ENCODE measurements around the gene CABLES2. TPM values are rescaled to one million over a fixed set of nuclear protein-coding genes. Genes with fewer than 3 reads are reported as not detected.
A peak's percentile ranks its signal among the peaks of the same experiment; 100 is the strongest.

The CABLES2 gene
- total RNA-seq, 1 donor from 2014 or later, result 10.7 TPM

DNA sequence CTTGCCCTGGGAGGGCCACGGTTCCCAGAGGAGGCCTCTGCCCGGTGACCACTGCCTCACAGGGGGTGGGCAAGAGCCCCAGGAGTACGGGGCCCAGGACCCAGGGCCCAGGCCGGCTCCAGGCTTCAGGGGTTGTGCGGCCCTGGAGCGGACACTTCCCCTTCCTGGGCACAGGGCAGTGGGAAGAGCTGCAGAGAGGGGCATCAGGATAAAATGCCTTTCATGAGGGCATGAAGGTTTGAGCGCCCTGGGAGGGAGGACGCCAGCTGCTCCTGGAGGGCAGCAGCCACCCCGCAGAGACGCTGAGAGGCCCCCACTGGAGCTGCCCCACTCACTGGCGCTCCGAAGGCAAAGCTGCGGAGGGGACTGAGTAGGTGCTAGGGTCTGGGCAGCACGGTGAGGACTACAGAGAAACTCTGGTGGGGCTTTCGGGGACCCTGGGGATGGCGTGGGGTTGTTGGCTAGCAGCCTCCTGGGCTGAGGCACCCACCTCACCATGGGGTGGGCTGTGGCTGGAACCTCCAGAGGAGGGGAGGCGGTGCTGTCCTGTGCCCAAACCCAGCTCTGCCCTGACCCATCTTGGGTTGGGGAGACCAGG, 50.4 kb downstream of the CABLES2 start:
- intact Hi-C loops (cut with DNase I), result no loop called here
- DNase-seq (ENCODE audit: low spot score), result no peak

GRCh38 chr20:62355878-62356588, 51.1 kb downstream of the CABLES2 start:
- intact Hi-C loops (cut with DNase I), result no loop called here
- no peak for DNase-seq (ENCODE audit: low spot score)

DNA sequence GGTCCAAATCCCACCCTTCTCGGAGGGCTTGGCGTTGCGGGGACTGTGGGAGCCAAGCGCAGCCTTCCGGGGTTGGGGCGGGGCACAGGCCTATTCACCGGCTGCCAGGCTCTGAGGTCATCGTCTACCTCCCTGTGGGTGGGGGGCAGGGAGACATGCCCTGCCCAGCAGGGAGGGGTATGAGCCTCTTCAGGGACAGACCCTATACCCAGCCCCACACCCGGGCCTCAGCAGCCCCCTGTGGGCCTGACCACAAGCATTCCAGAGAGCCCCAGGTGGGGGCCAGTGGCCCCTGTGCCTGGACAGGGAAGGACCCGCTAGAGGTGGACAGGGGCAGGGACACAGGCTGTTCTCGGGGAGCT, 51.6 kb downstream of the CABLES2 start:
- intact Hi-C loops (cut with DNase I), result no loop called here
- DNase-seq (ENCODE audit: low spot score), result no peak

DNA sequence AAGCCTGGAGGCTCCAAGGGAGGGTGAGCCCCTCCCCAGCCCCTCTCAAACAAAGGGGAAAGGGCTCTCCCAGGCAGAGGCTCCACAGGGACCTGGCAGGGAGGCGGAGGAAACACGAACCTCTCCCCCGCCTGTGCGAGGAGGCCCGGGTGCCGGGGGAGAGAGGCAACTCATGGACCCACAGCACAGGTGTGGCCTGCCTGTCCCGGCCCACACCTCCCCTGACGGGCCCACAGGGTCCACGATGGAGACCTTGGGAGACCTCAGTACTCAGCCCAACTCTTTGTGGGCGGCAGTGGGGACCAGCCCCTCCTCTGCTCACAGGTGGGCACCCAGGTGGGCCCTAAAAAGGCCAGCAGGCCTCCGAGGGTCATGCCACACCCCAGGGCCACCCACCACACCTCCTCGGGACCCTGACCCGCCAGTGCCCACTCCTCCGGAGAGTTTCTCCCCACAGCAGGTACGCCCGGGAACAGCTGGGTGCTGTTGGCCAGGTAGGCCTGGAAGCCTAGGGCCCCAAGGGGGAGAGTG, 52.2 kb downstream of the CABLES2 start:
- DNase-seq (ENCODE audit: low spot score), result no peak
- intact Hi-C loops (cut with DNase I), result no loop called here

DNA sequence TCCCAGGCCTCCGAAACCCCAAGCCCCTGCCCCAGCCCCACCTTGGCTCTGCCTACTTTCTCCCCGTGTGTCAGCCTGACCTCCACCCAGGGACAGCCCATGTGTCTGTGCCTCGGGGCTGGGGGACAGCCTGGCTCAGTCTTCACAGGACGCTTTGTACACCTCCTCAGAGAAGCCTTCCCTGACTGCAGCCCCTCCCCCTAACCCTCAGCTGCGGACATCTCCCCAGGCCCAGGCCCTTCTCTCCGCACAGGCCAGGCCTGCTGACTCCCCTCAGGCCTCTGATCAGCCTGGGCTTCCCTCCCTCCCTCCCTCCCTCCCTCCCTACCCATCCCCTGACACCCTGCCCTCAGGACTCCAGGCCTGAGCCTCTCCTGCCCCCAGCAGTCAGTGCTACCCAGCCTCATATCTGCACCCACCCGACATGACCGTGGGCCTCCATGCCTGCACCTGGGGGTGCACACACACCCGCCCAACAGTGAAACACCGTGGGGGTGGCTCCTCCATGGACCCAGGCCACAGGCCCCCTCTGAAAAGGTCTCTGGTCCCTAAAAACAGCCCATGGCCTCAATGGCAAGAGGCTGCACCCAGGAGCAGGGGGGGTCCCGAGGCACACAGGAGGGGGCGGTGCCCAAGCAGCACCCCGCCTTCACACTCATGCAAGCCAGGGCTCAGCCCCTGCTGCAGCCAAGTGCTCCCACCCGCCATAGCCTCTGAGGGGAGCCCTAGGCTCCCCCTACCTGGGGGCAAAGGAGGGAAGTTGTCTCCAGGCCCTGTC, 52.9 kb downstream of the CABLES2 start:
- no peak for DNase-seq (ENCODE audit: low spot score)
- intact Hi-C loops (cut with DNase I), result no loop called here

- intact Hi-C loops (cut with DNase I), result no loop called here
- DNase-seq (ENCODE audit: low spot score), result no peak
These were observed 53.6 kb downstream of the CABLES2 start for GRCh38 chr20:62353289-62354030.

DNA sequence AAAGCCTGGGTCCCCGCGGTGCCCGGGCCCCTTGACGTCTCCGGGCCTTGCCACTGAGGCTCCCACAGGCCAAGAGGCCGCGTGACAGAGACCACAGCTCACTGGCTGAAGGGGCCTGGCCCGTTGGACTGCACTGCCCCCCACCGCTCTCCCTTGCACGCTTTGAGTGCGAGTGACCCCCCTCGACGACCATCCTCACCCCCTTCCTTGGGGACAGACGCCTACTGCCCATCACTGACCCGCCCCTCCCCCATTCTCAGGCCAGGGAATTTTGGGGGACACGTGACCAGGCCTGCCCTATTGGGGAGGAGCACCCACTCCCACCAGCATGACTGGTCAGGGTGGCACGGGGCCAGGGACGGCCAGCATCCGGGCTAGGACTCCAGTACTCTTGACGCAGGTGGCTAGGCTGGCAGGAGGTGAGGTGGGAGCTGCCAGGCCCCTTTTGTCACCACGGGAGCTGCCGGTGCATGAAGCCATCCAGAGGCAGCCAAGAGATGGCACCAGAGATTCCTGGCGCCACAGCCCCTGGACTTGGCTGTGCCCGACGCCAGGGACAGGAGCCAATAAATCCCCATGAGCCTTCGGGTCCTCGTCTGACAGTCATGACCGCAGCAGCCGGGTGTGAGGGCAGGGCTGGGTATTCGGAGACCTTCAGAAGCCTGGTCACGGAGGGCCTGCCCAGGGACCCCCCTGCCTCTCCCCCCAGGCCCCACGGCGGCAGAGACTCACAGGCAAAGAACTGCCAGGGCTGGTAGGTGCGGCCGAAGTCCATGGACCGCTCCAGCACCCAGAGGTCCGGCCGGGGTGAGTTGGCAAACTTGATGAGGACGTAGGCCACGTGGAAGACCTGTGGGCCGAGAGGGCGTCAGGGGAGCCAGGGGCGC, 54.4 kb downstream of the CABLES2 start:
- DNase-seq (ENCODE audit: low spot score), result peak; percentile 92

GRCh38 chr20:62351469-62352401, 55.4 kb downstream of the CABLES2 start:
- intact Hi-C loops (cut with DNase I), result loop anchor here (1.0 kb wide), 1 partner anchor 26 kb away; no protein-coding TSS in a partner anchor
- no peak for DNase-seq (ENCODE audit: low spot score)

More for the DNA sequence above, 54.4 kb downstream of the CABLES2 start:
- intact Hi-C loops (cut with DNase I), result loop anchor here (1.0 kb wide), 1 partner anchor 25 kb away; no protein-coding TSS in a partner anchor

- no peak for DNase-seq (ENCODE audit: low spot score)
- intact Hi-C loops (cut with DNase I), result no loop called here
These were observed 56.3 kb downstream of the CABLES2 start for GRCh38 chr20:62350629-62351422.

GRCh38 chr20:62350098-62350628, 56.9 kb downstream of the CABLES2 start:
- intact Hi-C loops (cut with DNase I), result no loop called here
- DNase-seq (ENCODE audit: low spot score), result no peak

- intact Hi-C loops (cut with DNase I), result no loop called here
- DNase-seq (ENCODE audit: low spot score), result no peak
These were observed 57.5 kb downstream of the CABLES2 start for GRCh38 chr20:62349556-62350097.

DNA sequence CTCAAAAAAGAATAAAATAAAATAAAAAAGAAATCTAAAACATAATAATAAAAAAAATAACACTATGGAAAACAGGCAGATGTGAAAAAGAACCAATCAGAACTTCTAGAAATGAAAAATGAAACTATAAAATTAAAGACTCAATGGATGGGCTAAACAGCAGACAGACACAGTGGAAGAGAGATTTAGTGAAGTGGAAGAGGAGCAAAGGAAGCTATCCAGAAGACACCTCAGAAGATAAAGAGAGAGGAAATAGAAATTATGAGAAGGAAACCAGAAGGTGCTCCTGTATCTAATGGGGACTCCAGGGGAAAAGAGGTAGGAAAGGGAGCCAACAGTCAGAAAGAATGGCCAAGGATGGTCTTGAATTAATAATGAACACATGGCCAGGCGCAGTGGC, 58.5 kb downstream of the CABLES2 start:
- no peak for DNase-seq (ENCODE audit: low spot score)
- intact Hi-C loops (cut with DNase I), result no loop called here

DNA sequence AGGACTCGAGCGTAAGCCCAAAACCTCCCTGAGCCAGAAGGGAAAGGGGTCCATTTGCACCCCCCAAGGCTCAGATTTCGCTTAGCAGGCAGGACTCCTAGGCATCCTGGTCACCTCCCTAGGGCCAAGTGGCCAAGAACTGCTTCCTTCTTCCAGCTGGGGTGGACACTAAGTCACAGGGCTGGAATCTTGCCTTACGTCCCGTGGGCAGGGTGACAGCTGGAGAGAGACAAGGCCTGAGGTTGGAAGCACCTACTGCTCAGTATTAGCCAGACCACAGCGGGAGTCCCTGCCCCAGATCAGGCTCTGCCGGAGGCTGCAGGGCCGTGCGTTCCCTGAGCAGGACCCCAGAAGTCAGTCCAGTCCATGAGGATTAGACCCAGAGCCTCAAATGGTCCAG, 59.6 kb downstream of the CABLES2 start:
- intact Hi-C loops (cut with DNase I), result no loop called here
- no peak for DNase-seq (ENCODE audit: low spot score)

- intact Hi-C loops (cut with DNase I), result no loop called here
- DNase-seq (ENCODE audit: low spot score), result no peak
These were observed 60.0 kb downstream of the CABLES2 start for GRCh38 chr20:62347151-62347404.

DNA sequence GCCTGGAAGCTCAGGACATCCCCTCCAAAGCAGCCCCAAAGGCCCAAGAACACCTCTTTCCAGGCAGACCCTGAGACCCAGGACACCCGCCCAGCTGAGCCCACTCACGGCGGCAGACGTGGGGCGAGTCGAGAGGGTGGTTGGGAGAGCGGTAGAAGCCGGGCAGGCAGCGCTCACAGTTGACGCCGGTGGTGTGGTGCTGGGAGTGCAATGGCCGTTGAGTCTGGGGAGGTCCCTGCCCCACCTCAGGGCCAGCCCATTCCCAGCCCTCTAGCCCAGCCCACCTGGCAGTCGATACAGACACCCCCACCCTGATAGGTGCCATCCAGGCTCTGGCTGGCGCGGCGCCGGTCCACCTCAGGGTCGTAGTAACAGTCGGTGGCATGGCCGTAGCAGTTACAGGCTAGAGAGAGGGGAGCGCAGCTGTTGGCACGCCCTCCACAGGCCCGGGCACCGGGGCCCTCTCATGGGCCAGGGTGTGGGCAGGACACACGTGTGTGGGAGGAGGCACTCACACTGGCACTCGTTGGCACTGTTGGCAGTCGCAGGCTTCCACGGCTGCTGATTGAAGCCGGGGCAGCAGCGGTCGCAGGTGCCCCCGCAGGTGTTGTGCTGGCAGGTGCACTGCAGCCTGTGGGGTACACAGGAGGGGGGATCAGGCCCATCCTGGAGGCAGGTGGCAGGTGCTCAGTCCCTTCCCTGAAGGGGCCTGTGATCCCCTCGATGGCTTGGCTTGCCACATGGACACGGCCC, 60.5 kb downstream of the CABLES2 start:
- intact Hi-C loops (cut with DNase I), result no loop called here
- no peak for DNase-seq (ENCODE audit: low spot score)

All from cardiac septum (tissue), 1 donor.